ENCODE results near the gene MIDN.
A peak's percentile ranks its signal among the peaks of the same experiment; 100 is the strongest.

MIDN gene

DNA sequence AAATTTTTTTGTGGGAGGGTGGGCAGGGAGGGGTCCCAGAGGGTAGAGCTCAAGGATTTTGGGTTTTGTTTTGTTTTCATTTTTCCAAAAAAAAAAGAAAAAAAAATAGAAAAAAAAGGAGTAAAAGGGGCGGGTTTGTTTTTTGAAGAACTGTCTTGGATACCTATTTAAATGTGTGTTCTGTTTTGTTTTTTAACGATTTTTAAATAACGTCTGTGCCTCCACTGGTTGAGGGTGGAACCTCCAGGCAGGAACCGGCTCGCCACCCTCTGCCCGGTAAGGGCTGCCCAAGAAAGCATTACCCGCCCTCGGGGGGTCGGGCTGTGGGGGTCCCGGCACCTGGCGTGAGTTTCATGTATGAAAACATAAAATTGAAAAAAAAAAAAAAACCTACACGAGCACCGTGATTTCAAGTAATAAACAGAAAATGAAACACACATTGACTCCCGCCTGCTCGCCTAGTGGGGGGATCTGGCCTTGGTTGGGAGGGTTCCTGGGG is 10.4 kb downstream of the MIDN start:
- TF ChIP-seq, protein P1, sequence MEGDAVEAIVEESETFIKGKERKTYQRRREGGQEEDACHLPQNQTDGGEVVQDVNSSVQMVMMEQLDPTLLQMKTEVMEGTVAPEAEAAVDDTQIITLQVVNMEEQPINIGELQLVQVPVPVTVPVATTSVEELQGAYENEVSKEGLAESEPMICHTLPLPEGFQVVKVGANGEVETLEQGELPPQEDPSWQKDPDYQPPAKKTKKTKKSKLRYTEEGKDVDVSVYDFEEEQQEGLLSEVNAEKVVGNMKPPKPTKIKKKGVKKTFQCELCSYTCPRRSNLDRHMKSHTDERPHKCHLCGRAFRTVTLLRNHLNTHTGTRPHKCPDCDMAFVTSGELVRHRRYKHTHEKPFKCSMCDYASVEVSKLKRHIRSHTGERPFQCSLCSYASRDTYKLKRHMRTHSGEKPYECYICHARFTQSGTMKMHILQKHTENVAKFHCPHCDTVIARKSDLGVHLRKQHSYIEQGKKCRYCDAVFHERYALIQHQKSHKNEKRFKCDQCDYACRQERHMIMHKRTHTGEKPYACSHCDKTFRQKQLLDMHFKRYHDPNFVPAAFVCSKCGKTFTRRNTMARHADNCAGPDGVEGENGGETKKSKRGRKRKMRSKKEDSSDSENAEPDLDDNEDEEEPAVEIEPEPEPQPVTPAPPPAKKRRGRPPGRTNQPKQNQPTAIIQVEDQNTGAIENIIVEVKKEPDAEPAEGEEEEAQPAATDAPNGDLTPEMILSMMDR (IDR thresholded peaks at IDR 0.05; ENCODE audit: borderline replicate concordance, insufficient read depth, low read depth, low read length), result no peak
- H3K4me3 ChIP-seq (ENCODE audit: low read depth, low read length), result peak overlapping the region; percentile 46

DNA sequence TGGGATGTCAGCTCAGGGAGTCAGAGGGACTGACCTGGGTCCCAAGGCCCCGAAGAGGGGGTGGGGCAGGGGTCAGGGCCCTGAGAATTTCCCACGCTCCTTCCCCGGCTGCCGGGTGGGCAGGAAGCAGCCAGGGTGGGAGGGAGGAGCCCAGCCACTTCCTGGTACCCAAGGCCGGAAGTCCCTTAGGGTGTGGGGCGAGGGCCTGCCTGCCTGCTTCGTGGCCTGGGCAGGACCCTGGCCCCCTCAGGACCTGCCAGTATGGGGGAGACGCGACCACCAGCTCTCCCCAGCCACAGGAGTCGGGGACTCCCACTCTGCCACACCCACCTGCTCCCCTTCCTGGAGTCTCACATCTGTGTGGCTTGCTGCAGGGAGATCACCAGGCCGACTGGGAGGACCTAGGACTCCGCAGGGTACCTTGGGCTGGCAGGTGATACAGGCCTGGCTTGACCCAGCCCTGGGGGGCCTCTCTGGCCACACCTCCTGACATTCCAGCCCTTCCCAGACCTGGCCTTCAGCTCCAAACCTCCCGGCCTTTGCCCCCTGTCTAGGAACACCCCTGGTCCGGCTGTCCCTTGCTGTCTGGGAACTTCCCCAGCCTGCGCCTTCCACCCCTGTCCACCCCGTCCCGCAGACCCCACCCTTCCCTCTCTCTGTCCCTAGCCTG is 11.0 kb downstream of the MIDN start:
- H3K4me3 ChIP-seq (ENCODE audit: low read depth, low read length), result peak overlapping the region; percentile 46
- TF ChIP-seq, protein P1 (IDR thresholded peaks at IDR 0.05; ENCODE audit: borderline replicate concordance, insufficient read depth, low read depth, low read length), result no peak

DNA sequence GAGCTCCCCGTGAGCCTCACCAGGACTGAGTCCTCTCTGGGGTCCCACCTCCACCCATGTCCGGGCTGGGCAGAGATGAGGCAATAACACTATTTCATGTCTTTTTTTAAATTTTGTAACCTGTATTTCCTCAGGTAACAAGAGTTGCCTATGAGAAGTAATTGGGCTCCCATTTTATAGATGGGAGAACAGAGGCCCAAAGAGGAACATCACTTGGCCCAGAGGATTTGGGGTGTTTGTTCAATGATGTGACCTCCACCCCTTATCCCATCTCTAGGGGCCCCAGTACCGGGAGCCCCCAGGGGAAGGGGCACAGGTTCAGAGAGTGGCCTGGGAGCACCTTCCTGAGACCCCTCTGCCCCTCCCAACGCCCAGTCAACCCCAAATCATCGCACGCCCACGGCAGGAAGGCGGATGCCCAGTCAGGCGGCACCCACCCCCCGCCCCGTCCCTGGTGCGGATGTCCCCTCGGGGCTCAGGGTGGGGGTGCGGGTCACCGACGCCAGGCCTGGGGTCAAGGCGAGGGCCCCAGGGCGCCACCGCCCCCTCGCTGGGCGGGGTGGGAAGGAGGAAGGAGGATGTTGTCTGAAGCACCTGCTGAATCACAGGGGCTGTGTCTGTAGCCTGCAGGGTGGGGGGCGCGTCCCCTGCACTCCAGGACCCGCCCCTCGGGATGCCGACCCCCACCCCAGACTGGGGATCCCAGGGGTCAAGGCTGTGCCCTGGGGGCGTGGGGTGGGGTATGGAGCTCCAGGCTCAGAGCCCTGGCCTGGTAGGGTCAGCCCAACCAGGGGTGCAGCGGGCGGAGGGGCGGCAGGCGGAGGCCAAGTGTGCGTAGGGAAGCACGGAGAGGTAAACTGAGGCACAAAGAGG is 11.7 kb downstream of the MIDN start:
- peak overlapping the region; percentile 46 for H3K4me3 ChIP-seq (ENCODE audit: low read depth, low read length)
- TF ChIP-seq, protein P1 (IDR thresholded peaks at IDR 0.05; ENCODE audit: borderline replicate concordance, insufficient read depth, low read depth, low read length), result no peak

DNA sequence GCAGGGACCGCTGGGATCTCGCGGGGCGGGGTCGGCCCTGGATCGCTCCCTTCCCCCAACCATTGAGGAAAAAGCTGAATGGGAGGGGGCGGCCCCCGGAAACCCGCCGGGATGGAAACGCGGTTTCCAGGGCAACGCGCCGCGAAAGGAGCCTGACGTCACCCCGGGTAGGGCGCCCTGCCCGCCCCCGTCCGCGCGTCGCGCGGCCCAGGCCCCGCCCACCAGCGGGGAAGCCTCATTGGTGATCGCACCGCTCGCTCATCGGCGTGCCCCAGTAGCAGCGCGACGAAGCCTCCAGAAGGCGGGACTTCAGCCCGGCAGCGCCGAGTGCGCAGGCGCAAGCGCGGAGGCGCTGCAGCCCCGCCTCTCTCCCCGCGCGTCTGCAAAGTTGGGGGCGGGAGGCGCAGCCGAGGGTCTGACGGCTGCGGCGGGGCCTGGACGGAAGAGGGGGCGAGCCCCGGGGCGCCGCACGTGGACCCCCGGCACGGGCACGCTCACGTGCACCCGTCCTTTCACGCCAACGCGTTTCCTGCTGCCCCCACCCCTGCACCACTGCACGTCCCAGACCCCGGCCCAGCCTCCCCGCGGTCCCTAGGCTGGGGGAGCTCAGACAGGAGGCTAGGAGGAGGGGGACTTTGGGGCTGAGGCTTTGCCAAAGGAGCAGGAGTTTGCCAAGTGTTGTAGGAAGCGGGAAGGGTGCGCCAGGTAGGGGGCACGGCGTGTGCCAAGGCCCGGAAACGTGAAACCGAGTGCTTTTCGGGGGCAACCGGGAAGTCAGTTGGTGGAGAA is 12.6 kb downstream of the MIDN start:
- TF ChIP-seq, protein P1 (IDR thresholded peaks at IDR 0.05; ENCODE audit: borderline replicate concordance, insufficient read depth, low read depth, low read length), result no peak
- H3K4me3 ChIP-seq (ENCODE audit: low read depth, low read length), result peak overlapping the region; percentile 68

DNA sequence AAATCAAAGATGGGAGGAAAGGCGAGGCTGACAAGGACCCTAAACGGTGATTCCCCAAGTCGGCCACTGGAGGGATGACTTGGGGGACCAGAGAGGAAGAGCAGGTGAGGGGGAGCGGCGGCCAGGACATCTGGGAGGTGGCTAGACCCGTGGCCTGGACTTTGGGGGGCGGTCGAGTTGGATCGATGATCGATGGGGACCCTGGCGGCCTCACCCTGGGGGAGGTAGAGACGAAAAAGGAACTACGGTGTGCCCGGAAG is 13.1 kb downstream of the MIDN start:
- H3K4me3 ChIP-seq (ENCODE audit: low read depth, low read length), result peak overlapping the region; percentile 68
- TF ChIP-seq, protein P1 (IDR thresholded peaks at IDR 0.05; ENCODE audit: borderline replicate concordance, insufficient read depth, low read depth, low read length), result peak; percentile 44; the same call in 1 of the 2 replicates

DNA sequence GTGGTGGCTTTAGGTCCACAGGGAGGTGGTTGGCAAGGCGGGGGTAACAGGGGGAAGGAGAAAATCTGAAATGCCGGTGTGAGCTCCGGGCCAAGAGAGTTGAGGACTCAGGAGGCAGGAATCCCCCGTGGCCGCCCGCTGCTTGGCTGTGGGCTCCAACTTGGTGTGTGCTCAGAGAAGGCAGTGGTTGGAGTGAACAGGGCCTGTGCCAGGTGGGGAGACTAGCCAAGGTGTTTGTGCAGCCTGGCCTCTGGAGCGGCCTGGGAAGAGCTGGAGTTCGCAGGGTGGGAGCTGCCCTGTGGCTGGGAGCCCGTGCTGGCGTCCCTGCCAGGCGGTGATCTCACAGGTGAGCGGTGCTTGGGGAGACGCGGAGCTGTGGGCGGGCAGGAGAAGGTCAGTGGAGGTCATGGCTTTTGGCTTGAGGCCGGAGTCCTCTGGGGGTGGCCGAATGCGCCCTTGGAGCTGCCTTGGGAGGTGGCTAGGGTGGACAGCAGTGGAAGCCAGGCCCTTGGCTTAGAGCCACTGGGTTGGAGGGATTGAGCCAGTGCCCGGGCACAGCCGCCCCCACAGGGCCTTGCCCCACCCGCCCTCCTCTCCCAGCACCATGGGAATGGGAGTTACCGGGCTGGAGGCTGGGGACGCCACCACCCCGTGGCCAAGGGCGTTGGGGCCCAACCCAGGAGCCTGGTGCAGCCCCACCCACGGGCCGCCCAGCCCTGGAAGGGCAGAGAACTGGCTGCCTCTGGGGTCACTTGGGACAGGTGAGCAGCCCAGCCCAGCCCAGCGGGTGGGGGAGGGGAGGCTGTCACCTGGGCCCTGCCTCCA is 13.6 kb downstream of the MIDN start:
- H3K4me3 ChIP-seq (ENCODE audit: low read depth, low read length), result peak overlapping the region; percentile 68
- TF ChIP-seq, protein P1 (IDR thresholded peaks at IDR 0.05; ENCODE audit: borderline replicate concordance, insufficient read depth, low read depth, low read length), result no peak
